HUES6 (cell line): ENCODE results near the gene RFX1.

ENCODE experiments used
- H3K27ac ChIP-seq: 2 replicates; pipeline ENCODE4 v1.7.0; 2013; ENCODE audit warnings: low read depth, mild to moderate bottlenecking, low read length, inconsistent platforms
- H3K27me3 ChIP-seq: 2 replicates; pipeline ENCODE4 v1.6.1; 2013; ENCODE audit warnings: low read length; ENCODE audit not compliant: control insufficient read depth, insufficient read depth
- H3K36me3 ChIP-seq: 2 replicates; pipeline ENCODE4 v1.6.1; 2013; ENCODE audit warnings: low read length; ENCODE audit not compliant: control insufficient read depth, insufficient read depth
- H3K4me1 ChIP-seq: 2 replicates; pipeline ENCODE4 v1.6.1; 2013; ENCODE audit warnings: low read length; ENCODE audit not compliant: control insufficient read depth, insufficient read depth
- H3K4me3 ChIP-seq: 2 replicates; pipeline ENCODE4 v1.5.1; 2013; ENCODE audit warnings: low read depth, low read length
- H3K9ac ChIP-seq: one replicate; pipeline ENCODE4 v1.6.1; 2013; ENCODE audit warnings: mild to moderate bottlenecking, low read length
- H3K9me3 ChIP-seq: 2 replicates; pipeline ENCODE4 v1.6.1; 2013; ENCODE audit warnings: low read depth, low read length; ENCODE audit not compliant: control insufficient read depth, insufficient read depth

The RFX1 gene

DNA sequence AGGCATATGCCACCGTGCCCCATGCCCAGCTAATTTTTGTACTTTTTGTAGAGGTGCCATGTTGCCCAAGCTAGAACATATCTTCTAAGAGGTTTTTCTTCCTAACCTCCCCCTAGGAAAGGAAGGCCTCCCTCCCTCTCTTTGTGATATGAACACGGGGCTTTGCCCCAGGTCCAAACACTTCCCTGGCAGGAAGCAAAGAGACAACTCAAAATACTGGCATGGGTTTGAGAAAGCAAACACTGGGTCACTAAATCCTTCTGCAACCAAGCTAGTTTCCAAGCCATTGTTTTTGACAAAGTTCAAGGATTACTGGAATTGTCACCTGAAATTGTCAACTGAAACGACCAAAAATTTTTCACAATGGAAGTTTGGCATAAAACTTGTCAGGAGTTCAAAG, 91.3 kb downstream of the RFX1 start:
- Histone ChIP-seq H3K4me1 (no peaks in the 10 kb centered on the region), H3K27ac (no peak overlapping the region), H3K27me3 (no peaks in the 10 kb centered on the region), H3K9ac (no peak overlapping the region), H3K4me3 (no peak overlapping the region), H3K36me3 (peaks cover 68% of the 10 kb centered on the region), H3K9me3 (no peaks in the 10 kb centered on the region)

DNA sequence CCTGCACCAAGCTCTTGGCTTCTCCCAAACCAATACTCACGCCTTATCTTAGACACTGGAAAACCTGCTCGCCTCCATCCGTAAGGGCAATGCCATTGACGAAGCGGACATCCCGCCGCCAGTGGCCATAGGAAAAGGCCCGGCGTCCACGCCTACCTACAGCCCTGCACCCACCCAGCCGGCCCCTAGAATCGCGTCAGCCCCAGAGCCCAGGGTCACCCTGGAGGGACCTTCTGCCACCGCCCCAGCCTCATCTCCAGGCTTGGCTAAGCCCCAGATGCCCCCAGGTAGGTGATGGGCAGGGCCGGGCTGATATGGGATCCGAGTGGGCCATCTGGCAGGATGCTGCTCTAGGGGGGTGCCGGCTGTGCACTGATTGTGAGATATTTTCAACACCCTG, 92.8 kb downstream of the RFX1 start:
- peaks cover 61% of the 10 kb centered on the region for H3K36me3 ChIP-seq

More for the DNA sequence above, 92.8 kb downstream of the RFX1 start:
- H3K27ac ChIP-seq = no peak overlapping the region
- H3K4me1 ChIP-seq = no peaks in the 10 kb centered on the region
- no peak overlapping the region for H3K9ac ChIP-seq
- H3K27me3 ChIP-seq = no peaks in the 10 kb centered on the region
- no peak overlapping the region for H3K4me3 ChIP-seq
- H3K9me3 ChIP-seq = no peaks in the 10 kb centered on the region
